Panc1 (cell line): ENCODE results near the gene TANGO6. TPM values are rescaled to one million over a fixed set of nuclear protein-coding genes. Genes with fewer than 3 reads are reported as not detected.

Experiments used
- ATAC-seq: fragments of 200-7000 bp; cut with Tn5 transposase; 2 replicates; pipeline ENCODE4 v1.9.1; 2020; ENCODE audit warnings: mild to moderate bottlenecking, moderate library complexity
- BruUV-seq: library from RNA; stranded (reverse); fragments of 400-500 nt; replicated peaks from 2 replicates; lab custom pipeline; 2021; lab: Mats Ljungman, UMichigan
- CTCF ChIA-PET: fragments of 300-600 bp; sonication (Branson Sonifier 250); formaldehyde crosslinking; loops from one replicate; lab custom pipeline; 2022; ENCODE audit warnings: antibody characterized with exemption; lab: Charles Lee
- POLR2A ChIA-PET: fragments of 300-600 bp; sonication (Branson Sonifier 250); formaldehyde crosslinking; loops from one replicate; lab custom pipeline; 2022; ENCODE audit warnings: antibody characterized with exemption; lab: Charles Lee
- DNase-seq: peaks from one replicate; pipeline ENCODE4 v3.0.0-alpha.2; 2010; ENCODE audit warnings: low read depth, low spot score
- H3K27ac ChIP-seq: 2 replicates; pipeline ENCODE4 v1.5.1; 2011; ENCODE audit warnings: mild to moderate bottlenecking, low read length, inconsistent platforms
- H3K27me3 ChIP-seq: fragments of 200-500 bp; sonication (Bioruptor generic); 2 replicates; pipeline ENCODE4 v1.6.0; 2014; ENCODE audit warnings: low read length, inconsistent platforms; ENCODE audit not compliant: control insufficient read depth, insufficient read depth
- H3K36me3 ChIP-seq: fragments of 200-500 bp; sonication (Bioruptor generic); 2 replicates; pipeline ENCODE4 v1.5.1; 2014; ENCODE audit warnings: inconsistent platforms, mild to moderate bottlenecking, low read length, moderate library complexity; ENCODE audit not compliant: control insufficient read depth, insufficient read depth
- H3K4me1 ChIP-seq: 2 replicates; pipeline ENCODE4 v1.5.1; 2011; ENCODE audit warnings: inconsistent platforms, mild to moderate bottlenecking, low read length, moderate library complexity; ENCODE audit not compliant: control insufficient read depth, insufficient read depth
- H3K4me3 ChIP-seq, 2 experiments: 2 replicates each; pipeline ENCODE4 v1.5.1; 2011 to 2012; ENCODE audit warnings: low read depth in 2 of 2, low read length in 2 of 2, mild to moderate bottlenecking in 2 of 2, inconsistent platforms in 1 of 2, moderate library complexity in 1 of 2
- H3K9me3 ChIP-seq: fragments of 200-500 bp; sonication (Bioruptor generic); 2 replicates; pipeline ENCODE4 v1.5.1; 2014; ENCODE audit warnings: low read depth, mild to moderate bottlenecking, inconsistent platforms, low read length, moderate library complexity; ENCODE audit not compliant: control insufficient read depth, insufficient read depth
- CTCF ChIP-seq: fragments of 450-650 bp; IDR thresholded peaks from 2 replicates; pipeline ENCODE4 v1.5.1; 2017; ENCODE audit warnings: mild to moderate bottlenecking
- POLR2AphosphoS5 ChIP-seq: IDR thresholded peaks from 2 replicates; pipeline ENCODE4 v1.6.1; 2012; ENCODE audit warnings: mild to moderate bottlenecking, low read depth, low read length, moderate library complexity
- REST ChIP-seq, 2 experiments: IDR thresholded peaks; 2 replicates each; pipeline ENCODE4 v1.6.1; 2011 to 2012; ENCODE audit warnings: low read depth in 2 of 2, control low read depth in 1 of 2, low read length in 1 of 2, mild to moderate bottlenecking in 1 of 2, moderate library complexity in 1 of 2; ENCODE audit not compliant: insufficient read depth in 1 of 2
- SIN3A ChIP-seq: IDR thresholded peaks from 2 replicates; pipeline ENCODE4 v1.6.1; 2012; ENCODE audit warnings: low read depth, mild to moderate bottlenecking, low read length, moderate library complexity, borderline replicate concordance; ENCODE audit not compliant: insufficient read depth
- TCF7L2 ChIP-seq: IDR thresholded peaks from 2 replicates; pipeline ENCODE4 v1.6.1; 2011; ENCODE audit warnings: mild to moderate bottlenecking, low read depth, low read length, inconsistent platforms
- in situ Hi-C: cut with HindIII; loops from 2 replicates; pipeline ENCODE4 v1.10.0; 2016; ENCODE audit warnings: low sequenced_read_pairs, low pct_unique_long_range_greater_than_20kb
- intact Hi-C: fragments of 100-400 bp; cut with micrococcal nuclease; formaldehyde crosslinking; loops from one replicate; pipeline ENCODE4 v1.10.0; 2022; ENCODE audit not compliant: unreplicated experiment
- total RNA-seq: library from RNA; stranded (reverse); gene quantifications from one replicate; pipeline ENCODE4 v1.2.1, GENCODE V29; 2021; ENCODE audit not compliant: unreplicated experiment

TANGO6 gene
- total RNA-seq, 1 experiment from 2014 or later: 11.0 TPM

- DNase-seq (no peak), ATAC-seq (no peak)
- H3K27me3 ChIP-seq: no peaks in the 10 kb centered on the region
- no peaks in the 10 kb centered on the region for H3K36me3 ChIP-seq
- intact Hi-C loops: no loop called here
- TF ChIP-seq POLR2AphosphoS5 (no peak), TCF7L2 (no peak), REST (IDR thresholded peaks at IDR 0.05; ENCODE audit: insufficient read depth in 1 of 2, low read depth in 2 of 2, low read length in 1 of 2) (no peak), CTCF (no peak), SIN3A (no peak)
- POLR2A ChIA-PET: interaction anchor here (0.6 kb wide), 1 partner anchor 415 kb away, joined by 3 read pairs; no protein-coding TSS in a partner anchor
- no peaks in the 10 kb centered on the region for H3K4me1 ChIP-seq
- no peak overlapping the region for H3K4me3 ChIP-seq
- in situ Hi-C loops: no loop called here
- BruUV-seq: no TSS peak
- CTCF ChIA-PET: no interaction called here
- H3K27ac ChIP-seq: no peak overlapping the region
- no peaks in the 10 kb centered on the region for H3K9me3 ChIP-seq
Measured at GRCh38 chr16:68889508-68890150, 46.3 kb downstream of the TANGO6 start.

GRCh38 chr16:68892214-68892613 lies 48.9 kb downstream of the TANGO6 start:
- in situ Hi-C loops: no loop called here
- H3K9me3 ChIP-seq: no peaks in the 10 kb centered on the region
- intact Hi-C loops: no loop called here
- DNase-seq (no peak), ATAC-seq (no peak)
- H3K27ac ChIP-seq: no peak overlapping the region
- ChIA-PET CTCF (no interaction called here), POLR2A (no interaction called here)
- no peaks in the 10 kb centered on the region for H3K27me3 ChIP-seq
- no peak overlapping the region for H3K4me3 ChIP-seq
- BruUV-seq: no TSS peak
- no peaks in the 10 kb centered on the region for H3K36me3 ChIP-seq
- H3K4me1 ChIP-seq: no peaks in the 10 kb centered on the region
- no peak for TF ChIP-seq CTCF
- TF ChIP-seq SIN3A: no peak
- no peak for TF ChIP-seq POLR2AphosphoS5
- TF ChIP-seq REST (IDR thresholded peaks at IDR 0.05; ENCODE audit: insufficient read depth in 1 of 2, low read depth in 2 of 2, low read length in 1 of 2): no peak
- no peak for TF ChIP-seq TCF7L2
